Progenitor cell of endocrine pancreas (in vitro differentiated cells): ENCODE measurements around the gene JAM3. TPM values are rescaled to one million over a fixed set of nuclear protein-coding genes. Genes with fewer than 3 reads are reported as not detected.

ENCODE experiments used
- DNase-seq: peaks from one replicate; pipeline ENCODE4 v3.0.0; 2021; ENCODE audit warnings: low spot score; ENCODE audit not compliant: unreplicated experiment
- H3K27ac Mint-ChIP-seq: 2 replicates; pipeline ENCODE4 v1.8.0; 2021; ENCODE audit warnings: mild to moderate bottlenecking, moderate library complexity, mixed read lengths
- H3K27me3 Mint-ChIP-seq: 2 replicates; pipeline ENCODE4 v1.8.0; 2021; ENCODE audit warnings: mixed read lengths
- H3K36me3 Mint-ChIP-seq: 2 replicates; pipeline ENCODE4 v1.8.0; 2022; ENCODE audit warnings: mixed read lengths; ENCODE audit not compliant: insufficient read depth
- H3K4me1 Mint-ChIP-seq: 2 replicates; pipeline ENCODE4 v1.8.0; 2021; ENCODE audit warnings: low read depth, mixed read lengths
- H3K4me3 Mint-ChIP-seq: 2 replicates; pipeline ENCODE4 v1.8.0; 2021; ENCODE audit warnings: low read depth, mild to moderate bottlenecking, moderate library complexity, mixed read lengths
- H3K9me3 Mint-ChIP-seq: 2 replicates; pipeline ENCODE4 v1.8.0; 2021; ENCODE audit warnings: low read depth, mixed read lengths
- CTCF ChIP-seq: fragments of 200-600 bp; sonication (generic); IDR thresholded peaks from one replicate; pipeline ENCODE4 v1.5.0; 2021; ENCODE audit warnings: antibody characterized with exemption, mild to moderate bottlenecking; ENCODE audit not compliant: unreplicated experiment
- total RNA-seq: library from RNA; stranded (reverse); gene quantifications from 2 replicates; pipeline ENCODE4 v1.2.1, GENCODE V29; 2021

The JAM3 gene
- total RNA-seq, 1 donor from 2014 or later, result 37.0 TPM

GRCh38 chr11:134024420-134025081, 44.3 kb upstream of the JAM3 start:
- H3K27me3 Mint-ChIP-seq, result peaks cover 33% of the 10 kb centered on the region
- DNase-seq, result no peak

GRCh38 chr11:134025082-134025429, 43.8 kb upstream of the JAM3 start:
- peaks cover 10% of the 10 kb centered on the region for H3K4me1 Mint-ChIP-seq
- DNase-seq, result no peak
- H3K27me3 Mint-ChIP-seq, result peaks cover 33% of the 10 kb centered on the region
- H3K9me3 Mint-ChIP-seq, result no peaks in the 10 kb centered on the region
- H3K4me3 Mint-ChIP-seq, result no peak overlapping the region
- H3K27ac Mint-ChIP-seq, result no peak overlapping the region
- TF ChIP-seq CTCF, result no peak
- H3K36me3 Mint-ChIP-seq, result no peaks in the 10 kb centered on the region

More at GRCh38 chr11:134024420-134025081, 44.3 kb upstream of the JAM3 start:
- no peaks in the 10 kb centered on the region for H3K9me3 Mint-ChIP-seq
- TF ChIP-seq CTCF, result no peak
- H3K27ac Mint-ChIP-seq, result no peak overlapping the region
- no peak overlapping the region for H3K4me3 Mint-ChIP-seq
- H3K4me1 Mint-ChIP-seq, result peaks cover 10% of the 10 kb centered on the region
- H3K36me3 Mint-ChIP-seq, result no peaks in the 10 kb centered on the region

GRCh38 chr11:134026655-134027343, 42.1 kb upstream of the JAM3 start:
- no peak for TF ChIP-seq CTCF
- Mint-ChIP-seq H3K9me3 (no peaks in the 10 kb centered on the region), H3K4me3 (no peak overlapping the region), H3K27ac (no peak overlapping the region), H3K27me3 (peaks cover 43% of the 10 kb centered on the region), H3K36me3 (no peaks in the 10 kb centered on the region), H3K4me1 (peaks cover 12% of the 10 kb centered on the region)
- peak; percentile 50 for DNase-seq

GRCh38 chr11:134027671-134028070, 41.2 kb upstream of the JAM3 start:
- Mint-ChIP-seq H3K4me3 (no peak overlapping the region), H3K27ac (no peak overlapping the region), H3K9me3 (no peaks in the 10 kb centered on the region), H3K4me1 (peaks cover 14% of the 10 kb centered on the region), H3K36me3 (no peaks in the 10 kb centered on the region), H3K27me3 (peaks cover 48% of the 10 kb centered on the region)
- no peak for TF ChIP-seq CTCF
- DNase-seq, result no peak

GRCh38 chr11:134028368-134028920, 40.4 kb upstream of the JAM3 start:
- Mint-ChIP-seq H3K27ac (no peak overlapping the region), H3K36me3 (no peaks in the 10 kb centered on the region), H3K9me3 (no peaks in the 10 kb centered on the region), H3K4me1 (peaks cover 15% of the 10 kb centered on the region), H3K27me3 (peaks cover 51% of the 10 kb centered on the region), H3K4me3 (no peak overlapping the region)
- no peak for TF ChIP-seq CTCF
- no peak for DNase-seq
